GM19239 (cell line): ENCODE results near the gene ANKFN1.
"Not testable (repeated sequence)": the region's sequence is repeated elsewhere in the genome, so short reads cannot be mapped to it uniquely, and the experiment has no call there.

Experiments
- DNase-seq: peaks from one replicate; pipeline ENCODE4 v3.0.0; 2011; ENCODE audit warnings: low spot score; ENCODE audit not compliant: insufficient read length
- FAIRE-seq: peaks from 2 replicates; lab custom pipeline; 2011; peaks lifted over from hg19 to GRCh38; lab: Jason Lieb, UNC

The ANKFN1 gene

GRCh38 chr17:56317351-56318208, 164.3 kb downstream of the ANKFN1 start:
- no peak for DNase-seq
- FAIRE-seq, result no peak

- FAIRE-seq, result peak; percentile 85
- DNase-seq, result peak; percentile 12
Observed at GRCh38 chr17:56319531-56319930, 166.3 kb downstream of the ANKFN1 start.

GRCh38 chr17:56320443-56320842, 167.2 kb downstream of the ANKFN1 start:
- FAIRE-seq (no peak), DNase-seq (no peak)

- FAIRE-seq (no peak), DNase-seq (no peak)
Observed at GRCh38 chr17:56322991-56323390, 169.7 kb downstream of the ANKFN1 start.

- FAIRE-seq (no peak), DNase-seq (no peak)
Observed at GRCh38 chr17:56324676-56325075, 171.4 kb downstream of the ANKFN1 start.

- DNase-seq, result no peak
- FAIRE-seq, result no peak
Observed at GRCh38 chr17:56325313-56326000, 172.2 kb downstream of the ANKFN1 start.

GRCh38 chr17:56326001-56326359, 172.7 kb downstream of the ANKFN1 start:
- DNase-seq, result no peak

DNA sequence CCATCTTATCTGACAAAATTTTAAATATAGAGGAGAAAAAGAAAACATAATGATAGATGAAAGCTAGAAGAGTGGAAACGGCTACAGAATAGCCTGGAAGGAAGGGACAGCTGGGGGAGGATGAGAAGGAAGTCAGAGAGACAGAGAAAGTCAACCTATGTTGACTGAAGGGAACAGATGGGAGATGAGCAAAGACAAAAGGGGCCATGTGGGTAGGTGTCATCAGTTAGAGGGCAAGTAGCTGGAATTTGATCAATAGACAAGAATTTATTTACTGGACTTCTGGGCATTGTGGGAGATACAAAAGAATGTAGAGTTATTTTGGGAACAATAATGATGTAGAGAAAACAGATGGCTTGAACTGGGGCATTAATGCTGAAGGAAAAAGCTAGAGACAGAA, 194.4 kb downstream of the ANKFN1 start:
- DNase-seq (no peak), FAIRE-seq (no peak)

More at GRCh38 chr17:56326001-56326359, 172.7 kb downstream of the ANKFN1 start:
- no peak for FAIRE-seq

GRCh38 chr17:56350592-56350991, 197.3 kb downstream of the ANKFN1 start:
- DNase-seq, result no peak
- FAIRE-seq, result no peak

- FAIRE-seq (no peak), DNase-seq (no peak)
Observed at GRCh38 chr17:56351675-56352074, 198.4 kb downstream of the ANKFN1 start.

GRCh38 chr17:56358651-56359050, 205.4 kb downstream of the ANKFN1 start:
- FAIRE-seq, result no peak
- DNase-seq, result no peak

DNA sequence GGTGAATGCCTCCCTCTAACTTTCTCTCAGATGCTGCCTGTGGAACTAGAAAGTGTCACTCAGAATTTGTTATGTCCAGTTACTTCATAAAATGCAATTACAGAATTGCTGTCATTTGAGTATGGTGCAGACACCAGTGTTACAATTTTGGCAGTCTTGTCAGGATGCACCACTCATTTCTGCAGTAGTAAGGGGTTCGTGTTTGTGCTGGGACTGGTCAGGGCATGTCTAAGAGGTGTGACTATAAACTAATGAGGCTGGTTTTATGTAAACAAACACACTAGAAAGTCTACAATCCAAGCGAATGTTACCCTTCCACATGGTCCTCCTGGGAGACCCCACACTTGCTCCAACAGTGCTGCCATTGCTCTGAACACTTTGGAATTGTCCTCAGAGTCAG, 206.2 kb downstream of the ANKFN1 start:
- FAIRE-seq (no peak), DNase-seq (no peak)

DNA sequence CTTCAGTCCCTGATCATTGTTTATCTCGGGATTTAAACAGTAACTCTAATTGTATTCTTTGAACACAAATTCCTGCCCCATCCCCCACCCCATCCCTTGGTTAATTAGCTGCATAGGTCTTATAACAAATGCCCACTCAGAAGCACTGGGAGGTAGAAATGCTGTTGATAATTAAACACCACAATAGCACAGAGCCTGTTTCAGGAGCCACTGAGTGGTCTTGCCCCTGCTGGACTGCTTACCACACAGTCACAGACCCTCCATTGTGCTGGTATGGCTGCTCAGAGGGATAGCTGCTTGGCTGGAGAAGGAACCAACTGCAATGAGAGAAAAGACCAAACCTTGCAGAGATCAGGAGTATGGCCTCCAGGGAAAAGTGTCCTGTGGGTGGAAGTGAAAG, 214.1 kb downstream of the ANKFN1 start:
- DNase-seq, result no peak
- no peak for FAIRE-seq

DNA sequence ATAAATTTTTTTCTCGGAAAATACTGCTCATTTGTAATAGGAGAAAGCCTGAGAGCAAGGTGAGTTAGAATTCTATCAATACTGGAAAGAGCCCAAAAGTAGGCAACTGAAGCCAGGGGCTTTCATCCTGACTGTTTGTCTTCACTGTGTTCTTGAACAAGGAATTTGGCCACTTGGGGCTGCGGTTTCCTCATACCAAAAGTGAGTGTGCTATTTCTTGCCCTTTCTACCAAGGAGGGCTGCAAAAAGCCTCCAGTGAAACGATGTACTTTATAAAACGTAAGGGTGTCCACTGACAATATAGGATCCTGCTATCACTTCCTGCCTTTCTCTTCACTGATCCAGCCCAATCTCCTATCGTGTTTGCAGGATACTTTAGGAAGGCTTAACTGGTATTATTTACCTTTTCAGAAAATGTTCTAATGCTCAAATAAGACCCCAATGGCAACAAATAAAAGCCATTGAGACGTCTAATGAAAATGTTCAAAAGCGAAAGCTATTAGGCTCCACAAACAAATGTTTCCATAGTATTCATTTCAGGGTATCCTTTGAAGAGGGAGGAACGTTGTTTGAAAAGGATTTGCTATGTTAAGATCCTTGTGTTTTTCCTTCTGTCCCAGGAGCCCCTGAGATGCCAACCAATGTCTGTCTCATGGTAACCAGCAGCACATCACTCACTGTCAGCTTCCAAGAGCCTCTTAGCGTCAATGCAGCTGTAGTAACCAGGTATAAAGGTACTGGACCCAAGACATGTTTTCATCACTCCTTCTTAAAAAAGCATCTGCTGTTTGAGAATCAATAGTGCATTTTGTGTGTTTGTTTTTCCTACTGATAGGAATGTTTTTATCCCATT, 220.9 kb downstream of the ANKFN1 start:
- no peak for DNase-seq
- FAIRE-seq, result peak; percentile 35

DNA sequence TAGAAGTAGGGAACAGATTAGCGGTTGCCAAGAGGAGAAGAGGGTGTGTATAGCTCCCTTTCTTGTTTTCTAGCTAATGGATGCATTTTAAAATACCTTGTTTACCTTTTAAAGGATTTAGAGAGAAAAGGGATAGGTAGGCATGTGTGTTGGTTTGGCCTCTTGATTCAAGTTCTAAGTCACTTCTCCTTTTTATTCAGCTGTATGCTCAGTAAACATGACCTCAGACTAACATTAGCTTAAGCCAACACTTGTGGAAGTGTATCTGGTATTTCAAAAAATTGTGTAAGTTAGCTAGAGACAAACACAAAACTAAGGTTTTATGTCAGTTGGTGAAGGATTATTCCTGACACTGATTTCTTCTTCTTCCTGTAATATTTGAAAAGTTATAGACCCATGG, 236.1 kb downstream of the ANKFN1 start:
- FAIRE-seq (no peak), DNase-seq (no peak)

DNA sequence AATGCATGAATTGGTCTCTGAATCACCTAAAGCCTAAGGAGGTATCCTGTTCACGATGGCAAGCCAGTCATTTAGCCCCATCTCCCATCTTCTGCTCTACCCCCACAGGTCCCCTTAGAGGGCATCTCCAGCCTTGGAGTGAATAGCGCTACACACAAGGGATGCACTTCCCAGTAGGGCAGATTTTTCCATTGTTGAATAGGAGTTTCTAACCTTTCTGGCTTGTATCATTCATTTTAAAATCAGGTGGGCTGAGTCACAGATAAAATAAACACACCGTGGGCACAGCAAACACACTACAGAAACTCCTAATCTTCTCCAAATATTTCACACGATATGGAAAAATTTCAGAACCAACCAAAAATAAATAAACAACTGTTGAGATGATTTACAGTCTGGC, 239.0 kb downstream of the ANKFN1 start:
- FAIRE-seq, result no peak

GRCh38 chr17:56393156-56393555, 239.9 kb downstream of the ANKFN1 start:
- DNase-seq (no peak), FAIRE-seq (no peak)

More for the DNA sequence above, 239.0 kb downstream of the ANKFN1 start:
- DNase-seq, result no peak

- DNase-seq (no peak), FAIRE-seq (no peak)
Observed at GRCh38 chr17:56395787-56396186, 242.5 kb downstream of the ANKFN1 start.

GRCh38 chr17:56407086-56407485, 253.8 kb downstream of the ANKFN1 start:
- no peak for DNase-seq
- FAIRE-seq, result no peak

DNA sequence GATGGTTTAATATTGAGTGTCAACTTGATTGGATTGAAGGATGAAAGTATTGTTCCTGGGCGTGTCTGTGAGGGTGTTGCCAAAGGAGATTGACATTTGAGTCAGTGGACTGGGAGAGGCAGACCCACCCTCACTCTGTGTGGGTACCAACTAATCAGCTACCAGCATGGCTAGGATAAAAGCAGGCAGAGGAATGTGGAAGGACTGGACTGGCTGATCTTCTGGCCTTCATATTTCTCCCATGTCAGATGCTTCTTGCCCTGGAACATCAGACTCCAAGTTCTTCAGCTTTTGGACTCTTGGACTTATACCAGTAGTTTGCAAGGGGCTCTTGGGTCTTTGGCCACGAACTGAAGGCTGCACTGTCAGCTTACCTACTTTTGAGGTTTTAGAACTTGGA, 259.1 kb downstream of the ANKFN1 start:
- not testable (repeated sequence) for FAIRE-seq, DNase-seq
